ENCODE data around the gene HOMER2.
"Not testable (repeated sequence)": the region's sequence is repeated elsewhere in the genome, so short reads cannot be mapped to it uniquely, and the experiment has no call there.

Gene HOMER2

DNA sequence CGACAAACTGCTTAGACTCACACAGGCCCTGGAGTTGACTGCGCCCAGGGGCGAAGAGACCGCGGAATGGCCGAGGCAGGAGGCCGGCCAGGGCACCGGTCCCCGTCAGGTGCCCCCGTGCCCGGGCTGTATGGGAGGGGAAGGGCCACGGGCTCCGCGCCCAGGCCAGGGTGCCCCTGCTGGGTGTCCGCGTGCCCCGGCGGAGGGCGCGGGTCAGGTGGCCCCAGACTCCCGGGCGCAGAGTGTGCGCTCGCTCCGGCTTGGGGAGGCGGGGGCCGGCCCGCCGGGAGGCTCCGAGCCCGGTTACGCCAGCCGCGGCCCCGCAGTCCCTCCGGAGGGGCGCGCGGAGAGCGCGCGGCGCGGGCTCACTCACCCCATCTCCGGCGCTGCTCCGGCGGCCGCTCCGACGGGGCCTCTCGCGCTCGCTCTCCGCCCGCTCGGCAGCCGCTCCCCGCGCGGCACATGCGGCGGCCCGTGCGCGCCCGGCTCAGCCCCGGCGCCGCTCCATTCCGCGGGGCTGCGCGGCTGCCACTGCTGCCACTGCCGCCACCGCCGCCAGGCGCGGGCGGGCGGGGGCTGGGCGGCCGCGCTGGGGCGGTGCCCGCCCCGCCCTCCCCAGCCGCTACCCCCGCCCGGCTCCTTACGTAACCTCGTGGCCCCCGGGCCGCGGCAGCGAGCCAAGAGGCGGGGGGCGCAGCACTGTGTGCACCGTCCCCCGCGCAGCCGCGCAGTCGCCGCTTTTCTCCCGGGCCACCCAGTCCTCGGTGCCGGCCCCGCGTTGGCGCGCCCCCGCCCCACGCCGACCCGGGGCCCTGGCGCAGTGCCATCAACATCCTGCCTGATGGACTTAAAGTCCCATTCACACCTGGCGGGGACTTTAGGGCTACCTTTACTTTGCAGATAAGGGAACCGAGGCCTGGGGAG, at the start of gene HOMER2:
HOMER2 (minus strand) TSS at position 563 of the 924 bp plus-strand sequence; CDS start at position 378, 185 bp downstream.
- peak; percentile 53 to 56 for ATAC-seq

DNA sequence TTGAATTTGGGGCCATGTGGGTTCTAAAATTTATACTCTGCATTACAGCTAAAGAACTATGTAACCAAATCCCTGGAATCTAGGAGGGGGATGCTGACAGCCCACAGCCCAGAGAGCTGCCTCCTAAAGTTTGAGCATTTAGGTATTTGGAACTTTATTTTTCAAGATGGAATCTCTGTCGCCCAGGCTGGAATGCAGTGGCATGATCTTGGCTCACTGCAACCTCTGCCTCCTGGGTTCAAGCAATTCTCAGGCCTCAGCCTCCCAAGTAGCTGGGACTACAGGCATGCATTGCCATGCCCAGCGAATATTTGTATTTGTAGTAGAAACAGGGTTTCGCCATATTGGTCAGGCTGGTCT, 48.1 kb upstream of the HOMER2 start:
- ATAC-seq: not testable (repeated sequence)

GRCh38 chr15:82999905-83000671, 47.6 kb upstream of the HOMER2 start:
- ATAC-seq: peak; percentile 84 to 90

DNA sequence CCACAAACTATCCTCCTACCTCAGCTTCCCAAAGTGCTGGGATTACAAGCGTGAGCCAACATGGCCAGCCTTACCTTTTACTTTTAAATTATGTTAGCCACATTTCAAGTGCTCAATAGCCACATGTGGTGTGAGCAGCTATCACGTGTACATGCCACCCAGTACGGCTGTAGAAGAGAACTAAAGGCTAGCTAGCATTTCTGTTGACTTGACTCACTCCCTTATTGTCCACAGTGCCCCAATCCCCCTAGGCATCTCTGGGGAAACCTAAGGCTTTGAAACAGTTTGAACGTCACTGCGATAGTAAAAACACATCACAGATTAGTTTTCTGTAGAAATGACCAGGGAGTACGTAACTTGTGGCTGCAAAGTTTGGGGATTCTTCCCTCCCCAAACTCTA, 46.9 kb upstream of the HOMER2 start:
- ATAC-seq: no peak

- ATAC-seq: no peak
These were observed 43.4 kb upstream of the HOMER2 start for GRCh38 chr15:82995938-82996337.

DNA sequence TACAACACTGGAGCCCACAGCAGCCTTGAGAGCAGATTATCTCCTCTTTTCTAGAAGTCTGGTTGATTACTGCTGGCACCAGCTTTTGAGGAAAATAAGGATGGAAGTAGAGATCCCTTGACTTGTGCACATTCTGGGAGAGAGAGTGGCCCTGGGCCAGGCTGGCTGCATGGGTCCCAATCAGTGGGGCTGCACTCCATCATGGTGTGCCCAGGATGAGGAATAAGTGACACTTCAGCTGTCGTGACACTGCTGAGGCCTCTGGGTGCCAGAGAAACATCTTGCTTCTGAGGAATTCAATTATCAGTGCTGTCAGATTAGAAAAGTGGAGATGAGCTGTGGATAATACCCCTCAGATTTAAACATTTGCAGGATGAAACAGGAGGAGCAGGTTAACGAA, 42.6 kb upstream of the HOMER2 start:
- no peak for ATAC-seq

- ATAC-seq: no peak
These were observed 40.6 kb upstream of the HOMER2 start for GRCh38 chr15:82993144-82993543.

- no peak for ATAC-seq
These were observed 40.0 kb upstream of the HOMER2 start for GRCh38 chr15:82992436-82992998.

DNA sequence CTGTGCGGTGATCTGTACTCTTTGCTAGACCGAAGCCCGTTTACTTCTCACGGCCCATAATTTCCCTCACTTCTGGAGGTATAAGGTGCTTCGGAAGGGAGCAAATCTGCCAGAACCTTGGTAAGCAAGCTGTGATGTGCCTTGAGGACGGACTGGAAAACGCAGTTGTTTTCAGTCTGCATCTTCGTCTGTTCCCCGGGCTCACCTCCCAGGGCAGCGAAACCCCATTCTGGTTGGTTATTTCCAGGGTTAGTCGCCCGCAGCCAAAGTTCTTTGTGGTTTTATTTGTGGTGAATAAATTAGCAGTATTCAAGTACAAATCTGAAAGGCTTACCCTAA, 33.9 kb upstream of the HOMER2 start:
- ATAC-seq: peak in 1 of 2 donors; percentile 37

GRCh38 chr15:82985688-82986441, 33.3 kb upstream of the HOMER2 start, which contains the start of gene RAMAC:
RAMAC (plus strand) TSS chr15:82986210; CDS start chr15:82989019, 2,809 bp downstream.
- peak; percentile 92 to 96 for ATAC-seq

DNA sequence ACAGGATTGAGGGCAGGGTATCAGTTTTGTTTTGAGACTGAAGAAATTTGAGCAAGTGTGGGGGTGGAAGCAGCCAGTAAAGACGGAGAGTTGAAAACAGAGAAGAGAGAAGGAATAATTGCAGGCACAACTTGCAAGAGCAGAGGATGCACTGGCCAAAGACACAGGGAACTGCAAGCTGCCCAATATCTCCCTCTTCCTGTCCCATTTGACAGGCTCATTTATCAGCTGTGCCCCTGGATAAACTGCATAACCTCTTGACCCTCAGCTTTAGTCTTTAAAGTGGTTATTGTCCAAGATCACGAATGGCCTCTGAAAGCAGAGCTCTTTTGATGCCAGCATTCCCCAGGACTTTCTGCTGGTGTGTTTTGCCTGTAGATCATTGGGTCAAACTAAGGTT, 28.5 kb upstream of the HOMER2 start:
- no peak for ATAC-seq

DNA sequence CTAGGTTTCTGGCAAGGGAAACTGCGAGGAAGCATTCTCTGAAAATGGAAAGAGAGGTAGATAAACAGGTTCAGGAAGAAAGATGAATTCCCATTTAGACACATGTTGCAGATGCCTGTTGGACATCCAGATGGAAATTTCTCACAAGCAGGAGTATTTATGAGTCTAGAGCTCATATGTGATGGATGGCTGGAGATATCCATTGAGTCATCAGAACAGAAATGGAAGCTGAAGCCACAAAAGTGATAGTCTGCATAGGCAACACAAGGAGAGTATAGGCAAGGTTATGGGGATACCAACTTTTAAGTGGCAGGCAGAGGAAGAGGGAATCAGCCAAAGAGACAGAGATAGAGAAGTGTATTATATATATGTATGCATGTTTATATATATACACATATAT, 27.2 kb upstream of the HOMER2 start:
- ATAC-seq: no peak

- ATAC-seq: no peak
These were observed 25.9 kb upstream of the HOMER2 start for GRCh38 chr15:82978438-82978837.

GRCh38 chr15:82977076-82977475, 24.6 kb upstream of the HOMER2 start:
- no peak for ATAC-seq

DNA sequence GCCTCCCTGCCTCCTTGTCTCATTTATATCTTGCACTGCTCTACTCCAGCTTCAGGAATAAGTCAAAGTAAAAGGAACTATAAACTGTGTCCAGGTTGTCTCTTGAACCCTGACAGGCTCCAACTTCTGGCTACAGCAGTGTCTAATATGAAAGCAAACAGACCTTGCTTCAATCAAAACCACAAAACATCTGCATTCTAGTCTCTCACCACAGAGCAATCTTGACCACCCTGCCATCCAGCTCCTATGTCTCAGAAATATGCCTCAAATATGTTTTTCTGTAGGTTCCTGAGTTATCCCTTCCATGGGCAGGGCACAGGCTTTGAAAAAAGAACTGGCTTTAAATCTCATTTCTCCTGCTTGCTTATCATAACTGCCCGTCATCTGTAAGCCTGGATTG, 20.5 kb upstream of the HOMER2 start:
- ATAC-seq: no peak

GRCh38 chr15:82971218-82971984, 18.9 kb upstream of the HOMER2 start:
- no peak for ATAC-seq

- no peak for ATAC-seq
These were observed 18.2 kb upstream of the HOMER2 start for GRCh38 chr15:82970696-82971095.

- no peak for ATAC-seq
These were observed 17.7 kb upstream of the HOMER2 start for GRCh38 chr15:82970078-82970686.

- ATAC-seq: no peak
These were observed 16.8 kb upstream of the HOMER2 start for GRCh38 chr15:82969353-82969752.

GRCh38 chr15:82968066-82968465, 15.5 kb upstream of the HOMER2 start:
- ATAC-seq: no peak

DNA sequence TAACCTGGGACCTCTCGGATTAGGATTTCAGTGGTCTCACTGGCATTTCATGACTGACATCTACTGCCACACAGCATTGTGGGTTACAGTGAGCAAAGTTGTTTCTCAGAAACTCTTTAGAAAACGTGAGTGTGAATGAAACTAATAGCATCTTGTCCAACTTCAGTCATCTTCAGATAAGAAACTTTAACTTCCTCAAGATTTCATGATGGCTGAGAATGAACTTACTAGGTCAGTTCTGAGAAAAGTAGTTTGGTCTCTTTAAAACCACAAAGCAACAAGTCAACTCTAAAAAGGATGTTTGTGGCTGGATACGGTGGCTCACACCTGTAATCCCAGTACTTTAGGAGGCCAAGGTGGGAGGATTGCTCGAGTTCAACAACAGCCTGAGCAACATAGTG, 14.2 kb upstream of the HOMER2 start:
- no peak for ATAC-seq

GRCh38 chr15:82964890-82965289, 12.4 kb upstream of the HOMER2 start:
- no peak for ATAC-seq

All from activated CD4-positive, CD25-positive, alpha-beta regulatory T cell treated with anti-CD3 and anti-CD28 coated beads, Interleukin-2, amount 50 U/mL, for 24 hours (primary cell).